HCT116 (cell line): ENCODE measurements around the gene CSH2. TPM values are rescaled to one million over a fixed set of nuclear protein-coding genes. Genes with fewer than 3 reads are reported as not detected.

Experiments used
- ATAC-seq: fragments of 200-7000 bp; cut with Tn5 transposase; 2 replicates; pipeline ENCODE4 v1.9.1; 2020; ENCODE audit warnings: mild to moderate bottlenecking, moderate library complexity
- BruUV-seq: library from RNA; stranded (reverse); fragments of 400-500 nt; replicated peaks from 2 replicates; lab custom pipeline; 2021; lab: Mats Ljungman, UMichigan
- CTCF ChIA-PET: fragments of 300-600 bp; sonication (Branson Sonifier 250); formaldehyde crosslinking; loops from one replicate; lab custom pipeline; 2021; ENCODE audit warnings: antibody characterized with exemption; lab: Charles Lee
- POLR2A ChIA-PET: fragments of 300-600, 350-600 bp; sonication (Branson Sonifier 250); formaldehyde crosslinking; loops from one replicate; lab custom pipeline; 2021; ENCODE audit warnings: antibody characterized with exemption; lab: Charles Lee
- RAD21 ChIA-PET, 2 experiments: fragments of 300-600 bp; sonication (Branson Sonifier 250); formaldehyde crosslinking; loops; one replicate each; lab custom pipeline; 2023; ENCODE audit warnings: low total read pairs in 2 of 2; ENCODE audit not compliant: uncharacterized antibody in 2 of 2, unreplicated experiment in 2 of 2, low non-redundant PET in 1 of 2; lab: Charles Lee
- DNase-seq: peaks from one replicate; pipeline ENCODE4 v3.0.0-alpha.2; 2010; ENCODE audit warnings: low read depth, low spot score
- H2AFZ ChIP-seq: fragments of 200-600 bp; shearing (Covaris generic), sonication (generic); 2 replicates; pipeline ENCODE4 v1.6.1; 2017; ENCODE audit warnings: low read depth, mixed run types, mixed read lengths, antibody characterized with exemption, low read length; ENCODE audit not compliant: poor library complexity, severe bottlenecking
- H3K27ac ChIP-seq: 2 replicates; pipeline ENCODE4 v1.5.1; 2012; ENCODE audit warnings: low read depth, low read length
- H3K27me3 ChIP-seq: fragments of 200-600 bp; sonication (generic); 2 replicates; pipeline ENCODE4 v1.6.1; 2016; ENCODE audit warnings: mixed run types, low read length, mixed read lengths; ENCODE audit not compliant: insufficient read depth
- H3K36me3 ChIP-seq, 2 experiments: fragments of 200-500 bp in 1 of 2; fragments of 200-600 bp in 1 of 2; sonication (Bioruptor generic) in 1 of 2; sonication (generic) in 1 of 2; 2 replicates each; pipeline versions ENCODE4 v1.5.1 to v1.6.1; 2014 to 2016; ENCODE audit warnings: low read length in 2 of 2, inconsistent platforms in 1 of 2, mixed read lengths in 1 of 2, mixed run types in 1 of 2; ENCODE audit not compliant: insufficient read depth in 2 of 2, control insufficient read depth in 1 of 2
- H3K4me1 ChIP-seq, 2 experiments: fragments of 200-600 bp in 1 of 2; sonication (generic) in 1 of 2; 2 replicates each; pipeline versions ENCODE4 v1.5.1 to v1.6.1; 2012 to 2017; ENCODE audit warnings: low read length in 2 of 2, inconsistent platforms in 1 of 2, mild to moderate bottlenecking in 1 of 2, mixed read lengths in 1 of 2, mixed run types in 1 of 2, moderate library complexity in 1 of 2; ENCODE audit not compliant: insufficient read depth in 2 of 2, control insufficient read depth in 1 of 2
- H3K4me2 ChIP-seq: fragments of 200-600 bp; sonication (generic); 2 replicates; pipeline ENCODE4 v1.6.1; 2017; ENCODE audit warnings: mixed run types, low read length, mixed read lengths
- H3K4me3 ChIP-seq, 2 experiments: fragments of 200-600 bp in 1 of 2; sonication (generic) in 1 of 2; replicated peaks in 1 of 2; 2 replicates each; pipeline ENCODE4 v1.5.1; 2011 to 2016; ENCODE audit warnings: low read length in 2 of 2, control low read depth in 1 of 2, low read depth in 1 of 2, mild to moderate bottlenecking in 1 of 2, mixed read lengths in 1 of 2, mixed run types in 1 of 2
- H3K79me2 ChIP-seq: fragments of 200-600 bp; sonication (generic); 2 replicates; pipeline ENCODE4 v1.6.1; 2017; ENCODE audit warnings: mild to moderate bottlenecking, mixed run types, low read length, moderate library complexity, mixed read lengths; ENCODE audit not compliant: insufficient read depth
- H3K9ac ChIP-seq: fragments of 200-600 bp; sonication (generic); 2 replicates; pipeline ENCODE4 v1.6.1; 2016; ENCODE audit warnings: low read length, mixed read lengths
- H3K9me2 ChIP-seq: fragments of 200-600 bp; sonication (generic), shearing (Covaris generic); 2 replicates; pipeline ENCODE4 v1.6.1; 2017; ENCODE audit warnings: mixed run types, mild to moderate bottlenecking, moderate library complexity; ENCODE audit not compliant: insufficient read depth
- H3K9me3 ChIP-seq, 2 experiments: fragments of 200-500 bp in 1 of 2; fragments of 200-600 bp in 1 of 2; sonication (Bioruptor generic) in 1 of 2; sonication (generic) in 1 of 2; 2 replicates each; pipeline ENCODE4 v1.6.1; 2014 to 2017; ENCODE audit warnings: low read length in 2 of 2, mixed read lengths in 2 of 2, inconsistent platforms in 1 of 2, low read depth in 1 of 2, mild to moderate bottlenecking in 1 of 2, mixed run types in 1 of 2, moderate library complexity in 1 of 2; ENCODE audit not compliant: control insufficient read depth in 1 of 2, insufficient read depth in 1 of 2
- H4K20me1 ChIP-seq: fragments of 200-600 bp; sonication (generic), shearing (Covaris generic); 2 replicates; pipeline ENCODE4 v1.6.1; 2017; ENCODE audit warnings: mixed run types, mild to moderate bottlenecking, moderate library complexity; ENCODE audit not compliant: insufficient read depth
- ATF3 ChIP-seq: IDR thresholded peaks from 2 replicates; pipeline ENCODE4 v1.6.1; 2012
- CBX3 ChIP-seq: IDR thresholded peaks from 2 replicates; pipeline ENCODE4 v1.6.1; 2012; ENCODE audit warnings: low read depth
- CEBPB ChIP-seq: IDR thresholded peaks from 2 replicates; pipeline ENCODE4 v1.6.1; 2012; ENCODE audit warnings: low read depth
- CTCF ChIP-seq, 3 experiments: fragments of 200-600 bp in 1 of 3; sonication (generic) in 1 of 3; IDR thresholded peaks in 2 of 3; conservative IDR thresholded peaks in 1 of 3; 2 replicates each; pipeline ENCODE4 v1.5.1; 2012 to 2017; ENCODE audit warnings: low read depth in 2 of 3, low read length in 2 of 3, antibody characterized with exemption in 1 of 3, borderline replicate concordance in 1 of 3, control low read depth in 1 of 3, mild to moderate bottlenecking in 1 of 3, mixed read lengths in 1 of 3, mixed run types in 1 of 3, moderate library complexity in 1 of 3; ENCODE audit not compliant: insufficient read depth in 1 of 3
- EGR1 ChIP-seq: IDR thresholded peaks from 2 replicates; pipeline ENCODE4 v1.6.1; 2012; ENCODE audit warnings: low read depth
- ELF1 ChIP-seq: IDR thresholded peaks from 2 replicates; pipeline ENCODE4 v1.6.1; 2012; ENCODE audit warnings: low read depth, borderline replicate concordance
- EZH2 ChIP-seq: fragments of 200-600 bp; sonication (generic); IDR thresholded peaks from 2 replicates; pipeline ENCODE4 v1.6.1; 2017; ENCODE audit warnings: antibody characterized with exemption, mixed run types
- EZH2phosphoT487 ChIP-seq: fragments of 200-600 bp; IDR thresholded peaks from 2 replicates; pipeline ENCODE4 v1.6.1; 2018; ENCODE audit warnings: antibody characterized with exemption, borderline replicate concordance
- FOSL1 ChIP-seq: IDR thresholded peaks from 2 replicates; pipeline ENCODE4 v1.6.1; 2012; ENCODE audit warnings: low read depth
- JUND ChIP-seq: IDR thresholded peaks from 2 replicates; pipeline ENCODE4 v1.6.1; 2012
- MAX ChIP-seq: IDR thresholded peaks from 2 replicates; pipeline ENCODE4 v1.6.1; 2012
- RAD21 ChIP-seq: IDR thresholded peaks from 2 replicates; pipeline ENCODE4 v1.6.1; 2012; ENCODE audit warnings: low read depth, mild to moderate bottlenecking
- REST ChIP-seq: IDR thresholded peaks from 2 replicates; pipeline ENCODE4 v1.6.1; 2012; ENCODE audit warnings: low read depth
- SIN3A ChIP-seq: IDR thresholded peaks from 2 replicates; pipeline ENCODE4 v1.6.1; 2012; ENCODE audit warnings: low read depth
- SP1 ChIP-seq: IDR thresholded peaks from 2 replicates; pipeline ENCODE4 v1.6.1; 2012; ENCODE audit warnings: low read depth
- SRF ChIP-seq: IDR thresholded peaks from 2 replicates; pipeline ENCODE4 v1.6.1; 2012; ENCODE audit warnings: low read depth
- TCF7L2 ChIP-seq: IDR thresholded peaks from 2 replicates; pipeline ENCODE4 v1.7.0; 2011; ENCODE audit warnings: borderline replicate concordance, inconsistent platforms; ENCODE audit not compliant: insufficient read depth, insufficient read length; ENCODE audit errors: extremely low read depth
- YY1 ChIP-seq: IDR thresholded peaks from 2 replicates; pipeline ENCODE4 v1.6.1; 2011; ENCODE audit warnings: low read length, low read depth, moderate library complexity, mild to moderate bottlenecking; ENCODE audit not compliant: insufficient replicate concordance; ENCODE audit errors: extremely low read depth
- ZBTB33 ChIP-seq: IDR thresholded peaks from 2 replicates; pipeline ENCODE4 v1.6.1; 2011; ENCODE audit warnings: mild to moderate bottlenecking, low read length, moderate library complexity; ENCODE audit not compliant: insufficient replicate concordance; ENCODE audit errors: extremely low read depth
- ZFX ChIP-seq: fragments of 450-650 bp; IDR thresholded peaks from 2 replicates; pipeline ENCODE4 v1.6.1; 2017
- intact Hi-C: fragments of 100-400 bp; cut with micrococcal nuclease; formaldehyde crosslinking; loops from 2 replicates; pipeline ENCODE4 v1.10.0; 2022
- total RNA-seq: library from RNA; stranded (reverse); gene quantifications from one replicate; pipeline ENCODE4 v1.2.1, GENCODE V29; 2021; ENCODE audit not compliant: unreplicated experiment

The CSH2 gene
- total RNA-seq, 1 experiment from 2014 or later = not detected

GRCh38 chr17:63837962-63838600 lies 35.4 kb downstream of the CSH2 start:
- POLR2A ChIA-PET = interaction anchor here (0.6 to 2.1 kb wide), 3 partner anchors 8 to 39 kb away, joined by 4 to 7 read pairs (median 6); no protein-coding TSS in a partner anchor

More at GRCh38 chr17:63837962-63838600, 35.4 kb downstream of the CSH2 start:
- intact Hi-C loops = no loop called here
- no peak overlapping the region for H3K4me3 ChIP-seq
- H3K9me2 ChIP-seq = no peaks in the 10 kb centered on the region
- no peaks in the 10 kb centered on the region for H4K20me1 ChIP-seq
- ATAC-seq (no peak), DNase-seq (no peak)
- H3K4me1 ChIP-seq = peaks cover 33 to 45% of the 10 kb centered on the region in 2 experiments
- H3K79me2 ChIP-seq = peaks cover 69% of the 10 kb centered on the region
- no peaks in the 10 kb centered on the region for H3K9me3 ChIP-seq
- no TSS peak for BruUV-seq
- TF ChIP-seq SP1 = no peak
- no peak for TF ChIP-seq EZH2phosphoT487
- no peak for TF ChIP-seq CTCF (IDR thresholded peaks at IDR 0.05 in 2 of 3, conservative IDR thresholded peaks at IDR 0.05 in 1 of 3; ENCODE audit: borderline replicate concordance in 1 of 3, insufficient read depth in 1 of 3, low read depth in 2 of 3, low read length in 2 of 3)
- TF ChIP-seq ELF1 = no peak
- no peak for TF ChIP-seq REST
- TF ChIP-seq SIN3A = no peak
- TF ChIP-seq ATF3 = no peak
- TF ChIP-seq MAX = no peak
- no peak for TF ChIP-seq ZBTB33
- TF ChIP-seq YY1 = no peak
- TF ChIP-seq SRF = no peak
- no peak for TF ChIP-seq EGR1
- no peak for TF ChIP-seq ZFX
- TF ChIP-seq CBX3 = no peak
- TF ChIP-seq CEBPB = no peak
- TF ChIP-seq EZH2 = no peak
- no peak for TF ChIP-seq RAD21
- no peak for TF ChIP-seq TCF7L2
- no peak for TF ChIP-seq JUND
- no peak for TF ChIP-seq FOSL1
- RAD21 ChIA-PET = no interaction called here
- H2AFZ ChIP-seq = no peak overlapping the region
- H3K9ac ChIP-seq = no peak overlapping the region
- H3K4me2 ChIP-seq = no peak overlapping the region
- H3K27ac ChIP-seq = no peak overlapping the region; the same call in 1 of the 2 replicates
- peaks cover 21 to 42% of the 10 kb centered on the region in 2 experiments for H3K36me3 ChIP-seq
- no peaks in the 10 kb centered on the region for H3K27me3 ChIP-seq
- CTCF ChIA-PET = no interaction called here
